Fibroblast of lung (primary cell): ENCODE data around the gene C10orf88. TPM values are rescaled to one million over a fixed set of nuclear protein-coding genes. Genes with fewer than 3 reads are reported as not detected.

Source experiments
- DNase-seq, 2 donors: peaks; one replicate each; pipeline versions ENCODE4 v3.0.0 to v3.0.0-alpha.2; 2010; ENCODE audit warnings: low read depth in 2 of 2
- H2AFZ ChIP-seq: 2 replicates; pipeline ENCODE4 v1.5.1; 2012; ENCODE audit warnings: low read length, control low read depth, inconsistent platforms
- H3K27ac ChIP-seq: 2 replicates; pipeline ENCODE4 v1.5.1; 2011; ENCODE audit warnings: low read length, control low read depth; ENCODE audit not compliant: insufficient read depth
- H3K27me3 ChIP-seq: 2 replicates; pipeline ENCODE4 v1.5.1; 2011; ENCODE audit warnings: mild to moderate bottlenecking, low read length; ENCODE audit not compliant: control insufficient read depth, insufficient read depth
- H3K36me3 ChIP-seq: 2 replicates; pipeline ENCODE4 v1.5.1; 2011; ENCODE audit warnings: low read length; ENCODE audit not compliant: control insufficient read depth, insufficient read depth
- H3K4me1 ChIP-seq: 2 replicates; pipeline ENCODE4 v1.5.1; 2011; ENCODE audit warnings: low read length; ENCODE audit not compliant: control insufficient read depth, insufficient read depth; ENCODE audit errors: extremely low read depth
- H3K4me2 ChIP-seq: 2 replicates; pipeline ENCODE4 v1.5.1; 2011; ENCODE audit warnings: low read length, control low read depth; ENCODE audit not compliant: insufficient read depth; ENCODE audit errors: extremely low read depth
- H3K4me3 ChIP-seq, 4 experiments: fragments of 200-600 bp in 1 of 4; sonication (generic) in 1 of 4; replicated peaks in 1 of 4; 2 replicates each; pipeline ENCODE4 v1.5.1; 2011 to 2016; ENCODE audit warnings: low read length in 4 of 4, low read depth in 3 of 4, mild to moderate bottlenecking in 3 of 4, control low read depth in 2 of 4, inconsistent platforms in 1 of 4, mixed read lengths in 1 of 4; ENCODE audit not compliant: insufficient read depth in 1 of 4; ENCODE audit errors: control extremely low read depth in 1 of 4
- H3K79me2 ChIP-seq: 2 replicates; pipeline ENCODE4 v1.5.1; 2012; ENCODE audit warnings: mild to moderate bottlenecking, low read length, inconsistent platforms; ENCODE audit not compliant: control insufficient read depth, insufficient read depth
- H3K9ac ChIP-seq: 2 replicates; pipeline ENCODE4 v1.5.1; 2011; ENCODE audit warnings: mild to moderate bottlenecking, low read length, control low read depth; ENCODE audit not compliant: insufficient read depth
- H3K9me3 ChIP-seq: 2 replicates; pipeline ENCODE4 v1.5.1; 2012; ENCODE audit warnings: low read depth, low read length; ENCODE audit not compliant: control insufficient read depth, insufficient read depth
- H4K20me1 ChIP-seq: 2 replicates; pipeline ENCODE4 v1.5.1; 2011; ENCODE audit warnings: low read length; ENCODE audit not compliant: control insufficient read depth, insufficient read depth; ENCODE audit errors: extremely low read depth
- CTCF ChIP-seq, 2 donors: IDR thresholded peaks in 1 of 2; conservative IDR thresholded peaks in 1 of 2; 1 replicate in 1 of 2; 2 replicates in 1 of 2; pipeline ENCODE4 v1.5.1; 2011 to 2012; ENCODE audit warnings: low read length in 2 of 2, control low read depth in 1 of 2, inconsistent platforms in 1 of 2, low read depth in 1 of 2, mild to moderate bottlenecking in 1 of 2
- EZH2 ChIP-seq: IDR thresholded peaks from 2 replicates; pipeline ENCODE4 v1.5.1; 2012; ENCODE audit warnings: low read length, control low read depth, mild to moderate bottlenecking; ENCODE audit errors: missing control alignments
- polyA plus RNA-seq, 2 donors: library from polyadenylated mRNA; depleted of rRNA in 1 of 2; stranded (reverse) in 1 of 2; unstranded in 1 of 2; fragments of >200 nt; gene quantifications; 2 replicates each; pipeline ENCODE4 v1.2.1, GENCODE V29; 2011 to 2012; ENCODE audit warnings: missing spikeins in 1 of 2
- total RNA-seq: library from RNA; depleted of rRNA; stranded (reverse); fragments of >200 nt; gene quantifications from 2 replicates; pipeline ENCODE4 v1.2.1, GENCODE V29; 2014

The C10orf88 gene
- total and polyA plus RNA-seq, 2 donors (not counting 1 experiment from before 2014, with no cell fraction given), result 9.2 to 25.1 TPM

- H3K79me2 ChIP-seq, result no peaks in the 10 kb centered on the region
- no peak overlapping the region for H3K9ac ChIP-seq
- no peak overlapping the region for H3K27ac ChIP-seq
- TF ChIP-seq EZH2 (no peak), CTCF (conservative IDR thresholded peaks at IDR 0.05 in 1 of 2, IDR thresholded peaks at IDR 0.05 in 1 of 2; ENCODE audit: low read depth in 1 of 2, low read length in 2 of 2) (no peak)
- H3K36me3 ChIP-seq, result peaks cover 2% of the 10 kb centered on the region
- H3K4me2 ChIP-seq, result no peak overlapping the region
- no peak overlapping the region for H3K4me3 ChIP-seq
- DNase-seq, result peak; percentile 10 to 20
- H4K20me1 ChIP-seq, result no peaks in the 10 kb centered on the region
- no peaks in the 10 kb centered on the region for H3K4me1 ChIP-seq
- no peak overlapping the region for H2AFZ ChIP-seq
- no peaks in the 10 kb centered on the region for H3K27me3 ChIP-seq
- H3K9me3 ChIP-seq, result no peaks in the 10 kb centered on the region
Measured at GRCh38 chr10:122986335-122986734, 32.3 kb upstream of the C10orf88 start.

GRCh38 chr10:122984708-122985107, 30.7 kb upstream of the C10orf88 start:
- Histone ChIP-seq H3K27ac (no peak overlapping the region), H3K27me3 (no peaks in the 10 kb centered on the region), H3K9me3 (no peaks in the 10 kb centered on the region), H3K36me3 (peaks cover 2% of the 10 kb centered on the region), H3K4me1 (no peaks in the 10 kb centered on the region), H3K4me2 (no peak overlapping the region), H4K20me1 (no peaks in the 10 kb centered on the region), H3K79me2 (no peaks in the 10 kb centered on the region), H3K9ac (no peak overlapping the region), H2AFZ (no peak overlapping the region), H3K4me3 (no peak overlapping the region)
- DNase-seq, result no peak
- TF ChIP-seq EZH2, result no peak
- TF ChIP-seq CTCF (conservative IDR thresholded peaks at IDR 0.05 in 1 of 2, IDR thresholded peaks at IDR 0.05 in 1 of 2; ENCODE audit: low read depth in 1 of 2, low read length in 2 of 2), result no peak

GRCh38 chr10:122983898-122984297, 29.9 kb upstream of the C10orf88 start:
- H3K27me3 ChIP-seq, result no peaks in the 10 kb centered on the region
- no peak overlapping the region for H3K9ac ChIP-seq
- no peak overlapping the region for H3K4me2 ChIP-seq
- no peaks in the 10 kb centered on the region for H3K4me1 ChIP-seq
- TF ChIP-seq CTCF (conservative IDR thresholded peaks at IDR 0.05 in 1 of 2, IDR thresholded peaks at IDR 0.05 in 1 of 2; ENCODE audit: low read depth in 1 of 2, low read length in 2 of 2) (no peak), EZH2 (no peak)
- H3K9me3 ChIP-seq, result no peaks in the 10 kb centered on the region
- no peak overlapping the region for H2AFZ ChIP-seq
- H3K36me3 ChIP-seq, result peaks cover 2% of the 10 kb centered on the region
- no peak overlapping the region for H3K4me3 ChIP-seq
- no peak overlapping the region for H3K27ac ChIP-seq
- no peaks in the 10 kb centered on the region for H4K20me1 ChIP-seq
- H3K79me2 ChIP-seq, result no peaks in the 10 kb centered on the region
- DNase-seq, result no peak
